Measurements from ENCODE around the gene OR52L1.

Gene OR52L1

GRCh38 chr11:5955586-5955985 lies 31.2 kb downstream of the OR52L1 start:
- no peaks in the 10 kb centered on the region for H3K36me3 ChIP-seq
- TF ChIP-seq Cebpa-rat (IDR thresholded peaks at IDR 0.05), result no peak

DNA sequence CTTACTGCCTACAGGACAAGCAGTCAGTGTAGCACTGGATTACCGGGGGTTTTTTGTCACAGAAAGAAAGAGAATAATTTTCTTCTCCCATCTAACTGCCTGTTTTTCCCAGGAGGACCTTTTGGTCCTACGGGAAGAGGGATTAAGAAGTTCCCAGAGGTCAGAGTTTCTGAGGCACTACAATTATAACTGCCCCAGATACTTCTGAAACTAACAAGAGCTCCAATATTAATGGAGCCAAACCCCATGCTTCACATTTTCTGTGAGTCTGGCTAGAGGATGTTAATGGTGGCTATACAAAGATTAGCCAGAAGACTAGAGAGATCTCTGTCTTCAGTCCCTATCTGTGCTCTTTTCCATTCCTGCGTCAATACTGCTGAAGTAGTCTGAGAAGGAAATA lies 44.8 kb downstream of the OR52L1 start, which contains the start of gene OR56A3:
Gene OR56A3, plus strand, starts transcription at position 301 of the 400 bp plus-strand sequence. CDS start 5,096 bp downstream, outside the sequence.
- Histone ChIP-seq H3K27me3 (no peaks in the 10 kb centered on the region), H4K20me1 (no peaks in the 10 kb centered on the region), H3K9ac (no peak within 1 kb of the TSS), H3K4me3 (no peak within 1 kb of the TSS), H3K4me2 (no peak within 1 kb of the TSS), H3K36me3 (no peaks in the 10 kb centered on the region), H3K27ac (no peak within 1 kb of the TSS), H3K4me1 (no peaks in the 10 kb centered on the region), H3K9me3 (replicated peaks in 1 of 11) (peaks cover 10 to 21% (median 16%) of the 10 kb centered on the region in 11 experiments; a peak in 19 of 22 replicates)
- no peak for TF ChIP-seq Cebpa-rat (IDR thresholded peaks at IDR 0.05)

More at GRCh38 chr11:5955586-5955985, 31.2 kb downstream of the OR52L1 start:
- H3K9me3 ChIP-seq (replicated peaks in 1 of 11), result peaks cover 9 to 18% (median 11%) of the 10 kb centered on the region in 11 experiments
- H3K27ac ChIP-seq, result no peak overlapping the region
- H3K4me2 ChIP-seq, result no peak overlapping the region
- no peaks in the 10 kb centered on the region for H3K27me3 ChIP-seq
- no peaks in the 10 kb centered on the region for H3K4me1 ChIP-seq
- no peak overlapping the region for H3K4me3 ChIP-seq
- H4K20me1 ChIP-seq, result no peaks in the 10 kb centered on the region
- no peak overlapping the region for H3K9ac ChIP-seq

DNA sequence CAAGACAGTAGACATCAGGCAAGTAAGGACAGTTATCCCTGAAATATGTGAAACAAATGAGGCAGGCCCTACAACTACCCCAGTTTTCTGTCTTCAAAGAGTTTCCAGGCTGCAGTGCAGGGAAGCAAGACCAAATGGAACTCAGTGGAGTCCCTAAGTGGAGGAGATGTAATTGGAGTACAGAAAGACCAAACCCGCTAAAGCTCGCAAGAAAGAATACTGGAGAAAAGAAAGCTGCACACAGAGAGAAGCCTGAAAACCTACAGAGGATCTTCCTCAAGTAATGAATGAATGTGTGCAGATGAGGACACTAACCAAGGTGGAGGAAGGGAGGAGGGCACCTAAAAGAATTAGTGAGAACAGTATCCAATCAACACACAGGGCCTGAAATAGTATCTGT lies 46.0 kb downstream of the OR52L1 start:
- Histone ChIP-seq H3K9me3 (replicated peaks in 1 of 11) (peaks cover 10 to 33% (median 26%) of the 10 kb centered on the region in 11 experiments; a peak in 19 of 22 replicates), H3K4me3 (no peak overlapping the region), H3K9ac (no peak overlapping the region), H3K27me3 (no peaks in the 10 kb centered on the region), H3K36me3 (no peaks in the 10 kb centered on the region), H3K4me2 (no peak overlapping the region), H3K4me1 (no peaks in the 10 kb centered on the region), H4K20me1 (no peaks in the 10 kb centered on the region), H3K27ac (no peak overlapping the region)
- TF ChIP-seq Cebpa-rat (IDR thresholded peaks at IDR 0.05), result no peak

GRCh38 chr11:5938603-5938965 lies 48.2 kb downstream of the OR52L1 start:
- H3K27ac ChIP-seq, result no peak overlapping the region
- H3K4me2 ChIP-seq, result no peak overlapping the region
- no peak overlapping the region for H3K9ac ChIP-seq
- no peaks in the 10 kb centered on the region for H3K36me3 ChIP-seq
- no peak overlapping the region for H3K4me3 ChIP-seq
- no peaks in the 10 kb centered on the region for H3K27me3 ChIP-seq
- H3K9me3 ChIP-seq (replicated peaks in 1 of 11), result peaks cover 11 to 40% (median 29%) of the 10 kb centered on the region in 11 experiments; a peak in 19 of 22 replicates
- no peaks in the 10 kb centered on the region for H3K4me1 ChIP-seq
- TF ChIP-seq Cebpa-rat (IDR thresholded peaks at IDR 0.05), result no peak
- H4K20me1 ChIP-seq, result no peaks in the 10 kb centered on the region

DNA sequence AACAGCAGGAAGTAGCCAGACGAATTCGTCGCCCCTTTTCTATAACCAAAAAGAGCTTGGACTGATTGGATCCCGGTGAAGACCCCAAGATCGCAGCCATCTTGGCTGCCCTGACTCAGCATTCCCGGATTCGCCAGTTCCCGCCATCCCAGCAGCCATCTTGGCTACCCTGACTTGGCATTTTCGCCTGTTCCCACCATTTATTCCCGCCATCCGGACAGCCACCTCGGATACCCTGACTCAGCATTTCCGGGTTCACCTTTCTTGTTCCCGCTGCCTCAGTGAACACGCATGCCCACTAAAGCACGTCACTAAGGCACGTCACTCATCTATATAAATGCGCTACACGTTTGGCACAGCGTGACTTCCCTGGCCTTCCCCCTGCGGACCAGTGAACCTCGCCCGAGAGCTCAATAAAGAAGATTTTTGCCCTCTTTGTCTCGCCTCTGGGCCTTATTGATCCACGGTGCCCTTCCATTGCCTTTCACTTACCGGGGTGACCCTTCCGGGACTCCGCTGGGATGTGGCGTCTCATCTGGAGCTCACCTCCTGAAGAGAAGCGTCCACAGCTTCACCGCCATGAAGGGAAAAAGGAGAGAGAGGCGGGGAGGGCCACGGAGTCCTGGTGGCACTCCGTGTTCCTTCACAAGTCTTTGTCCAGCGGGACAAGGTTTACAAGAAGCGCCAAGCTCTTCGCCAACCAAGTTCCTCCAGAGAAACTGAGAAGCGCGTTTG lies 48.8 kb downstream of the OR52L1 start:
- Histone ChIP-seq H3K4me2 (no peak overlapping the region), H3K36me3 (no peaks in the 10 kb centered on the region), H4K20me1 (no peaks in the 10 kb centered on the region), H3K9ac (no peak overlapping the region), H3K9me3 (replicated peaks in 1 of 11) (peaks cover 15 to 46% (median 32%) of the 10 kb centered on the region in 11 experiments; a peak in 19 of 22 replicates), H3K4me3 (no peak overlapping the region), H3K27me3 (no peaks in the 10 kb centered on the region), H3K27ac (no peak overlapping the region), H3K4me1 (no peaks in the 10 kb centered on the region)
- TF ChIP-seq Cebpa-rat (IDR thresholded peaks at IDR 0.05), result no peak
